OCI-LY1 (cell line): ENCODE measurements around the gene GCLM.

ENCODE experiments used
- EZH2 ChIP-seq: fragments of 200-600 bp; sonication (generic), shearing (Covaris generic); IDR thresholded peaks from 2 replicates; pipeline ENCODE4 v1.8.0; 2017; ENCODE audit warnings: borderline replicate concordance, mixed run types, mild to moderate bottlenecking, antibody characterized with exemption, low read length, moderate library complexity, mixed read lengths
- TF ChIP-seq, protein P1 (sequence below): fragments of 200-600 bp; sonication (generic), shearing (Covaris generic); IDR thresholded peaks from 2 replicates; pipeline ENCODE4 v1.5.1; 2017; ENCODE audit warnings: mild to moderate bottlenecking, antibody characterized with exemption, low read length, moderate library complexity, mixed read lengths

DNA sequence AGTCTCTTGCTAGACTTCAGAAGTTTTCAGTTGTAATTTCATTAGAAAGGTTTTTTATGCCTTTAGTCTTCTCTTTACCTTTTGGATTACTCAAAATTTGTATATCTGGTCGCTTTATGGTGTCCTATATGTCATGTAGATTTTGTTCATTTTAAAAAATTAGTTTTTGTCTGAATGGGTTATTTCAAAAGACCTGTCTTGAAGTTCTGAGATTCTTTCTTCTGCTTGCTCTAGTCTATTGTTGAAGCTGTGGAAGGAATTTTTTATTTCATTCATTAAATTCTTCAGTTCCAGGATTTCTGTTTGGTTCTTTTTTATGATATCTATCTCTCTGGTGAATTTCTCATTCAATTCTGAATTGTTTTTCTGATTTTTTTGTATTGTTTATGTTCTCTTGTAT is 46.5 kb upstream of the GCLM start:
- TF ChIP-seq, protein P1, sequence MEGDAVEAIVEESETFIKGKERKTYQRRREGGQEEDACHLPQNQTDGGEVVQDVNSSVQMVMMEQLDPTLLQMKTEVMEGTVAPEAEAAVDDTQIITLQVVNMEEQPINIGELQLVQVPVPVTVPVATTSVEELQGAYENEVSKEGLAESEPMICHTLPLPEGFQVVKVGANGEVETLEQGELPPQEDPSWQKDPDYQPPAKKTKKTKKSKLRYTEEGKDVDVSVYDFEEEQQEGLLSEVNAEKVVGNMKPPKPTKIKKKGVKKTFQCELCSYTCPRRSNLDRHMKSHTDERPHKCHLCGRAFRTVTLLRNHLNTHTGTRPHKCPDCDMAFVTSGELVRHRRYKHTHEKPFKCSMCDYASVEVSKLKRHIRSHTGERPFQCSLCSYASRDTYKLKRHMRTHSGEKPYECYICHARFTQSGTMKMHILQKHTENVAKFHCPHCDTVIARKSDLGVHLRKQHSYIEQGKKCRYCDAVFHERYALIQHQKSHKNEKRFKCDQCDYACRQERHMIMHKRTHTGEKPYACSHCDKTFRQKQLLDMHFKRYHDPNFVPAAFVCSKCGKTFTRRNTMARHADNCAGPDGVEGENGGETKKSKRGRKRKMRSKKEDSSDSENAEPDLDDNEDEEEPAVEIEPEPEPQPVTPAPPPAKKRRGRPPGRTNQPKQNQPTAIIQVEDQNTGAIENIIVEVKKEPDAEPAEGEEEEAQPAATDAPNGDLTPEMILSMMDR = no peak
- no peak for TF ChIP-seq EZH2
